ENCODE measurements around the gene ASB10.

- TF ChIP-seq CTCF (IDR thresholded peaks at IDR 0.05) (no peak), POLR2AphosphoS5 (IDR thresholded peaks at IDR 0.05) (no peak), POLR2A (IDR thresholded peaks at IDR 0.05) (no peak)
These were observed 54.4 kb downstream of the ASB10 start for GRCh38 chr7:151132461-151133205.

All from sigmoid colon (tissue), 4 donors.